Endodermal cell (in vitro differentiated cells): ENCODE data around the gene GABPA. TPM values are rescaled to one million over a fixed set of nuclear protein-coding genes. Genes with fewer than 3 reads are reported as not detected.

Experiments used
- DNase-seq: peaks from one replicate; pipeline ENCODE4 v3.0.0-alpha.2; 2017
- H3K27ac ChIP-seq: 2 replicates; pipeline ENCODE4 v1.5.1; 2013; ENCODE audit warnings: mild to moderate bottlenecking, low read depth, low read length, moderate library complexity
- H3K27me3 ChIP-seq: 2 replicates; pipeline ENCODE4 v1.6.1; 2013; ENCODE audit warnings: mild to moderate bottlenecking, low read length, moderate library complexity; ENCODE audit not compliant: insufficient read depth, control insufficient read depth, poor library complexity, severe bottlenecking
- H3K36me3 ChIP-seq: 2 replicates; pipeline ENCODE4 v1.7.0; 2013; ENCODE audit warnings: mild to moderate bottlenecking, low read length, moderate library complexity; ENCODE audit not compliant: control insufficient read depth, insufficient read depth
- H3K4me1 ChIP-seq: one replicate; pipeline ENCODE4 v1.7.0; 2013; ENCODE audit warnings: low read length; ENCODE audit not compliant: control insufficient read depth, insufficient read depth
- H3K4me3 ChIP-seq: 2 replicates; pipeline ENCODE4 v1.5.1; 2013; ENCODE audit warnings: mild to moderate bottlenecking, low read length, moderate library complexity
- H3K9ac ChIP-seq: 2 replicates; pipeline ENCODE4 v1.6.1; 2013; ENCODE audit warnings: mild to moderate bottlenecking, low read length, moderate library complexity; ENCODE audit not compliant: poor library complexity, severe bottlenecking; ENCODE audit errors: extremely low read depth
- H3K9me3 ChIP-seq: 2 replicates; pipeline ENCODE4 v1.6.1; 2013; ENCODE audit warnings: mild to moderate bottlenecking, low read length, moderate library complexity; ENCODE audit not compliant: control insufficient read depth
- H3K27ac Mint-ChIP-seq: 2 replicates; pipeline ENCODE4 v1.8.0; 2020; ENCODE audit warnings: mixed read lengths
- H3K27me3 Mint-ChIP-seq: 2 replicates; pipeline ENCODE4 v1.8.0; 2021; ENCODE audit warnings: mild to moderate bottlenecking, mixed read lengths; ENCODE audit not compliant: insufficient read depth
- H3K36me3 Mint-ChIP-seq: 2 replicates; pipeline ENCODE4 v1.8.0; 2020; ENCODE audit warnings: low read depth, mixed read lengths
- H3K4me1 Mint-ChIP-seq: 2 replicates; pipeline ENCODE4 v1.8.0; 2020; ENCODE audit warnings: mixed read lengths
- H3K4me3 Mint-ChIP-seq: 2 replicates; pipeline ENCODE4 v1.8.0; 2020; ENCODE audit warnings: mild to moderate bottlenecking, moderate library complexity, mixed read lengths
- H3K9me3 Mint-ChIP-seq: 2 replicates; pipeline ENCODE4 v1.8.0; 2020; ENCODE audit warnings: mild to moderate bottlenecking, mixed read lengths
- CTCF ChIP-seq: fragments of 200-600 bp; sonication (generic); conservative IDR thresholded peaks from 2 replicates; pipeline ENCODE4 v1.5.0; 2021; ENCODE audit warnings: antibody characterized with exemption, mild to moderate bottlenecking
- WGBS, 2 experiments: methylation state at CpG; one replicate each; pipeline versions ENCODE4 v1.1.5 to v1.1.7; 2013; ENCODE audit warnings: missing lambda C conversion rate in 2 of 2, mixed read lengths in 1 of 2; ENCODE audit not compliant: insufficient coverage in 1 of 2, insufficient read length in 1 of 2; 5-methylcytosine and 5-hydroxymethylcytosine counted together
- total RNA-seq, 2 donors: library from RNA; stranded (reverse); fragmentation: NEBNext Ultra II Directional in 1 of 2; extraction: Animal tissue kit (Norgen Biotek cat#: 25700) in 1 of 2; gene quantifications; 2 replicates in 1 of 2; 3 replicates in 1 of 2; pipeline ENCODE4 v1.2.1, GENCODE V29; 2021

Gene GABPA
- total RNA-seq, 2 donors from 2014 or later = 30.4 to 35.3 TPM

GRCh38 chr21:25756190-25756932, 21.6 kb downstream of the GABPA start:
- no peak for DNase-seq
- TF ChIP-seq CTCF = no peak
- H3K27ac ChIP-seq = no peak overlapping the region
- Mint-ChIP-seq H3K4me1 (no peaks in the 10 kb centered on the region), H3K27ac (peak overlapping the region; percentile 37), H3K4me3 (no peak overlapping the region), H3K27me3 (no peaks in the 10 kb centered on the region), H3K9me3 (no peaks in the 10 kb centered on the region), H3K36me3 (peaks cover 50% of the 10 kb centered on the region)
- no peak overlapping the region for H3K4me3 ChIP-seq
- peaks cover 75% of the 10 kb centered on the region for H3K36me3 ChIP-seq
- H3K9me3 ChIP-seq = no peaks in the 10 kb centered on the region
- no peaks in the 10 kb centered on the region for H3K27me3 ChIP-seq
- H3K9ac ChIP-seq = no peak overlapping the region
- 92 to 94% methylated on average over 5 of the region's 6 CpGs for WGBS, 2 experiments
- H3K4me1 ChIP-seq = no peaks in the 10 kb centered on the region

GRCh38 chr21:25757531-25757930, 22.8 kb downstream of the GABPA start:
- H3K27me3 Mint-ChIP-seq = no peaks in the 10 kb centered on the region
- no peak overlapping the region for H3K4me3 Mint-ChIP-seq
- H3K27ac ChIP-seq = no peak overlapping the region
- no peaks in the 10 kb centered on the region for H3K4me1 Mint-ChIP-seq
- no peaks in the 10 kb centered on the region for H3K9me3 ChIP-seq
- no peak overlapping the region for H3K4me3 ChIP-seq
- H3K36me3 ChIP-seq = peaks cover 76% of the 10 kb centered on the region
- no peaks in the 10 kb centered on the region for H3K4me1 ChIP-seq
- no peak for TF ChIP-seq CTCF
- no peak overlapping the region for H3K9ac ChIP-seq
- no peak overlapping the region for H3K27ac Mint-ChIP-seq
- H3K9me3 Mint-ChIP-seq = no peaks in the 10 kb centered on the region
- H3K27me3 ChIP-seq = no peaks in the 10 kb centered on the region
- DNase-seq = no peak
- H3K36me3 Mint-ChIP-seq = peaks cover 46% of the 10 kb centered on the region

GRCh38 chr21:25759573-25759972, 24.8 kb downstream of the GABPA start:
- Mint-ChIP-seq H3K27ac (no peak overlapping the region), H3K27me3 (no peaks in the 10 kb centered on the region), H3K4me1 (no peaks in the 10 kb centered on the region), H3K9me3 (no peaks in the 10 kb centered on the region), H3K4me3 (no peak overlapping the region), H3K36me3 (peaks cover 43% of the 10 kb centered on the region)
- DNase-seq = no peak
- no peak for TF ChIP-seq CTCF
- Histone ChIP-seq H3K4me3 (no peak overlapping the region), H3K27ac (no peak overlapping the region), H3K36me3 (peaks cover 81% of the 10 kb centered on the region), H3K9ac (no peak overlapping the region), H3K9me3 (no peaks in the 10 kb centered on the region), H3K4me1 (no peaks in the 10 kb centered on the region), H3K27me3 (no peaks in the 10 kb centered on the region)
- 100% methylated on average over 1 of the region's 1 CpG; no CpG with 5 or more reads in 1 of the 2 experiments for WGBS, 2 experiments
